B cell (primary cell): ENCODE results near the gene PTPN6. TPM values are rescaled to one million over a fixed set of nuclear protein-coding genes. Genes with fewer than 3 reads are reported as not detected.

Experiments
- ATAC-seq: fragments of 200-7000 bp; cut with Tn5 transposase; one replicate; pipeline ENCODE4 v1.10.0; 2021; ENCODE audit warnings: low read depth, mild to moderate bottlenecking, moderate number of reproducible peaks, moderate library complexity
- CTCF ChIA-PET: fragments of 350-600 bp; sonication (Branson Sonifier 250); formaldehyde crosslinking; loops from one replicate; lab custom pipeline; 2021; ENCODE audit warnings: antibody characterized with exemption, inconsistent platforms; lab: Charles Lee
- POLR2A ChIA-PET: fragments of 350-600 bp; sonication (Branson Sonifier 250); formaldehyde crosslinking; loops from one replicate; lab custom pipeline; 2021; ENCODE audit warnings: antibody characterized with exemption; lab: Charles Lee
- DNase-seq: peaks from one replicate; pipeline ENCODE4 v3.0.0; 2013
- H2AFZ ChIP-seq: 2 replicates; pipeline ENCODE4 v1.6.1; 2012; ENCODE audit warnings: mild to moderate bottlenecking, low read depth, low read length; ENCODE audit not compliant: insufficient read depth, poor library complexity, severe bottlenecking
- H3K27ac ChIP-seq, 2 donors: 1 replicate in 1 of 2; 2 replicates in 1 of 2; pipeline ENCODE4 v1.5.1; 2012 to 2013; ENCODE audit warnings: low read length in 2 of 2, mild to moderate bottlenecking in 2 of 2, moderate library complexity in 1 of 2
- H3K27me3 ChIP-seq, 4 experiments: fragments of 200-600 bp in 1 of 4; sonication (generic) in 1 of 4; replicated peaks in 1 of 4; 1 replicate in 2 of 4; 2 replicates in 2 of 4; pipeline versions ENCODE4 v1.6.1 to v1.7.0; 2013 to 2016; ENCODE audit warnings: low read length in 3 of 4, mild to moderate bottlenecking in 2 of 4, mixed read lengths in 1 of 4, moderate library complexity in 1 of 4; ENCODE audit not compliant: insufficient read depth in 4 of 4, control insufficient read depth in 3 of 4; ENCODE audit errors: control extremely low read depth in 1 of 4
- H3K36me3 ChIP-seq, 2 experiments: replicated peaks in 1 of 2; 1 replicate in 1 of 2; 2 replicates in 1 of 2; pipeline versions ENCODE4 v1.6.1 to v1.7.1; 2013; ENCODE audit warnings: low read length in 1 of 2; ENCODE audit not compliant: insufficient read depth in 2 of 2, control insufficient read depth in 1 of 2; ENCODE audit errors: control extremely low read depth in 1 of 2, extremely low read depth in 1 of 2
- H3K4me1 ChIP-seq, 2 donors: fragments of 200-600 bp in 1 of 2; sonication (generic) in 1 of 2; 1 replicate in 1 of 2; 2 replicates in 1 of 2; pipeline versions ENCODE4 v1.5.1 to v1.6.1; 2013 to 2017; ENCODE audit warnings: low read length in 2 of 2; ENCODE audit not compliant: control insufficient read depth in 2 of 2, insufficient read depth in 2 of 2
- H3K4me2 ChIP-seq: replicated peaks from 2 replicates; pipeline ENCODE3; 2012; ENCODE audit warnings: mild to moderate bottlenecking, low read depth, low read length; ENCODE audit not compliant: poor library complexity, severe bottlenecking
- H3K4me3 ChIP-seq, 5 experiments: fragments of 200-600 bp in 1 of 5; sonication (generic) in 1 of 5; 1 replicate in 3 of 5; 2 replicates in 2 of 5; pipeline versions ENCODE4 v1.5.1 to v1.7.0; 2011 to 2016; ENCODE audit warnings: low read length in 4 of 5, mild to moderate bottlenecking in 4 of 5, low read depth in 2 of 5, control low read depth in 1 of 5, moderate library complexity in 1 of 5; ENCODE audit not compliant: insufficient read depth in 1 of 5; ENCODE audit errors: control extremely low read depth in 1 of 5, extremely low read depth in 1 of 5
- H3K79me2 ChIP-seq: fragments of 200-600 bp; sonication (generic); one replicate; pipeline ENCODE4 v1.6.0; 2016; ENCODE audit warnings: low read length; ENCODE audit not compliant: control insufficient read depth, insufficient read depth
- H3K9ac ChIP-seq: fragments of 200-600 bp; sonication (generic); 2 replicates; pipeline ENCODE4 v1.6.1; 2017; ENCODE audit warnings: mild to moderate bottlenecking, low read length, moderate library complexity
- H3K9me3 ChIP-seq, 3 donors: one replicate each; pipeline versions ENCODE4 v1.6.1 to v1.7.1; 2013; ENCODE audit warnings: low read length in 2 of 3; ENCODE audit not compliant: control insufficient read depth in 2 of 3, insufficient read depth in 1 of 3; ENCODE audit errors: control extremely low read depth in 1 of 3
- H4K20me1 ChIP-seq: 2 replicates; pipeline ENCODE4 v1.6.0; 2012; ENCODE audit warnings: mild to moderate bottlenecking, low read length; ENCODE audit not compliant: insufficient read depth, control insufficient read depth, poor library complexity, severe bottlenecking
- H3K27ac Mint-ChIP-seq: one replicate; pipeline ENCODE4 v1.8.0; 2021; ENCODE audit warnings: mixed read lengths
- H3K27me3 Mint-ChIP-seq: one replicate; pipeline ENCODE4 v1.8.0; 2021; ENCODE audit warnings: mixed read lengths
- H3K4me1 Mint-ChIP-seq: one replicate; pipeline ENCODE4 v1.8.0; 2021; ENCODE audit warnings: mixed read lengths
- H3K4me3 Mint-ChIP-seq: one replicate; pipeline ENCODE4 v1.8.0; 2021; ENCODE audit warnings: mixed read lengths
- H3K9me3 Mint-ChIP-seq: one replicate; pipeline ENCODE4 v1.8.0; 2022; ENCODE audit warnings: mixed read lengths; ENCODE audit not compliant: insufficient read depth
- EZH2 ChIP-seq: IDR thresholded peaks from 2 replicates; pipeline ENCODE4 v1.6.1; 2012; ENCODE audit warnings: borderline replicate concordance, low read depth, mild to moderate bottlenecking, moderate library complexity, low read length; ENCODE audit not compliant: insufficient read depth, poor library complexity, severe bottlenecking
- WGBS: methylation state at CpG from one replicate; pipeline ENCODE4 v1.1.5; 2013; ENCODE audit warnings: missing lambda C conversion rate; ENCODE audit not compliant: insufficient coverage; 5-methylcytosine and 5-hydroxymethylcytosine counted together
- intact Hi-C: fragments of 100-400 bp; cut with micrococcal nuclease; formaldehyde crosslinking; loops from one replicate; pipeline ENCODE4 v1.10.0; 2022
- polyA plus RNA-seq: library from polyadenylated mRNA; depleted of rRNA; stranded (reverse); fragments of >200 nt; gene quantifications from 2 replicates; pipeline ENCODE4 v1.2.3, GENCODE V29; 2012
- total RNA-seq, 2 donors: library from RNA; stranded (reverse); fragments of 120-200 nt in 1 of 2; gene quantifications; 1 replicate in 1 of 2; 2 replicates in 1 of 2; pipeline versions ENCODE4 v1.2.3 to v1.2.4, GENCODE V29; 2013 to 2022
- TF ChIP-seq, protein P1 (sequence below): fragments of 200-600 bp; IDR thresholded peaks from one replicate; pipeline ENCODE4 v1.8.0; 2022; ENCODE audit warnings: antibody characterized with exemption, mild to moderate bottlenecking

The PTPN6 gene
- total and polyA plus RNA-seq, 2 donors (not counting 1 experiment from before 2014, with no cell fraction given) = 312 to 874 TPM

DNA sequence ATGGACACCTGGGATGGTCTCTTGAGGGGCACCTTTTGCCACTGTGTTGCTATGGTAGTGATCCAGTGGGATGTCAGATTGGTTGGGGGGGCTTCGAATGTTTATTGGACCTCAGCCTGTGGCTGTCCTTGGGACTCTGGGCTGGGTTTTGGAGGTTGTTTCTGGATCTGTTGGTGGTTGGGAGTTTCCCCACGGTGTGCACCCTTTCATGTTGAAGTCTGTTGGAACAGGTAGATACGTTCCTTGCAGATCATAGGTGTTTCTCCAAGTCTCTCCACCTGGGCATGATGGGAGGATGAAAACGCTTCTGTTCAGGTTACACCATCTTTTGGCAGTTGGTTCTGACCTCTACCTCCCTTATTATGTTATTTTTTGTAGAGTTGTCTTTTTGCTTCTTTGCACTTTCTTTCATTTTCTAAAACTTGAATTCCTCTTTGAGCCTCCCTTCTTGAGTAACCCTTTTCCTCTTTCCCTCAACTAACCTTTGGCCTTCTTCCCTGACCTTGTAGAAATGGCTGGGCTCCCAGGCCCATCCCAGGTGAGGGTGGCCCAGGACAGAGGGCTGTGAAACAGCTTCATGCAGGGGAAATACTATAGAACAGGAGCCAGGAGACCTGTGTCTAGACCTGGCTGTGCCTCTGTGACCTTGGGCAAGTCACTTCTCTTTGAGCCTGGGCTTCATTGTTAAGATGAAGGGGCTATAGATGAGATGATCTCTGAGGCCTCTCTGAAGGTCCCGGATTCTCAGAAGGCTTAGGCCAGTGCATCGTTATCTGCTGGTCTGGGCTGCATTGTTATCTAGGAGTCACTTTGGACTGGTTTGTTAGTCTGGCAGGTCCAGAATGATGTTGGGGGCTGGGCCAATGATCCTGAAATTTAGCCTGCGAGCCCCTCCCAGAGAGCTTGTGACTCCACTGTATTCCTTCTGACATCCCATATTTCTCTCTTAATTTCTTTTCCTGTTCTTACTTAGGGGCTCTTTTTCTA, 21.4 kb upstream of the PTPN6 start:
- no peak for ATAC-seq
- DNase-seq = no peak
- no peaks in the 10 kb centered on the region for H3K9me3 ChIP-seq
- no peak overlapping the region for H3K9ac ChIP-seq
- H3K4me3 ChIP-seq = no peak overlapping the region
- H3K9me3 Mint-ChIP-seq = no peaks in the 10 kb centered on the region
- peak overlapping the region in 1 of 2 donors; percentile 81 for H3K27ac ChIP-seq
- H3K36me3 ChIP-seq = peaks cover 0 to 11% of the 10 kb centered on the region in 2 experiments
- peaks cover 37% of the 10 kb centered on the region for H3K4me1 Mint-ChIP-seq
- intact Hi-C loops = loop anchor here (1.0 kb wide), 1 partner anchor 8 kb away; no protein-coding TSS in a partner anchor
- ChIA-PET CTCF (interaction anchor here (0.8 to 3.3 kb wide), 9 partner anchors 7 to 88 kb away, joined by 3 to 14 read pairs (median 5); partner anchors contain the start of genes C12orf57, LPCAT3, RNU7-1 and SPSB2), POLR2A (interaction anchor here (1.2 to 6.4 kb wide), 4 partner anchors 7 to 16 kb away, joined by 3 to 37 read pairs (median 4); partner anchors contain the start of genes C12orf57, ENO2 and RNU7-1)
- no peak overlapping the region for H3K4me2 ChIP-seq
- TF ChIP-seq EZH2 = no peak
- TF ChIP-seq, protein P1, sequence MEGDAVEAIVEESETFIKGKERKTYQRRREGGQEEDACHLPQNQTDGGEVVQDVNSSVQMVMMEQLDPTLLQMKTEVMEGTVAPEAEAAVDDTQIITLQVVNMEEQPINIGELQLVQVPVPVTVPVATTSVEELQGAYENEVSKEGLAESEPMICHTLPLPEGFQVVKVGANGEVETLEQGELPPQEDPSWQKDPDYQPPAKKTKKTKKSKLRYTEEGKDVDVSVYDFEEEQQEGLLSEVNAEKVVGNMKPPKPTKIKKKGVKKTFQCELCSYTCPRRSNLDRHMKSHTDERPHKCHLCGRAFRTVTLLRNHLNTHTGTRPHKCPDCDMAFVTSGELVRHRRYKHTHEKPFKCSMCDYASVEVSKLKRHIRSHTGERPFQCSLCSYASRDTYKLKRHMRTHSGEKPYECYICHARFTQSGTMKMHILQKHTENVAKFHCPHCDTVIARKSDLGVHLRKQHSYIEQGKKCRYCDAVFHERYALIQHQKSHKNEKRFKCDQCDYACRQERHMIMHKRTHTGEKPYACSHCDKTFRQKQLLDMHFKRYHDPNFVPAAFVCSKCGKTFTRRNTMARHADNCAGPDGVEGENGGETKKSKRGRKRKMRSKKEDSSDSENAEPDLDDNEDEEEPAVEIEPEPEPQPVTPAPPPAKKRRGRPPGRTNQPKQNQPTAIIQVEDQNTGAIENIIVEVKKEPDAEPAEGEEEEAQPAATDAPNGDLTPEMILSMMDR = no peak
- WGBS = 84% methylated on average over 4 of the region's 7 CpGs
- peaks cover 15 to 28% of the 10 kb centered on the region in 2 donors for H3K4me1 ChIP-seq
- peak overlapping the region; percentile 89 for H3K27ac Mint-ChIP-seq
- no peaks in the 10 kb centered on the region for H3K27me3 ChIP-seq
- H3K27me3 Mint-ChIP-seq = no peaks in the 10 kb centered on the region
- no peaks in the 10 kb centered on the region for H4K20me1 ChIP-seq
- peak overlapping the region; percentile 90 for H2AFZ ChIP-seq
- H3K79me2 ChIP-seq = peaks cover 32% of the 10 kb centered on the region
- H3K4me3 Mint-ChIP-seq = peak overlapping the region; percentile 88
